GM18870 (cell line): ENCODE results near the gene USP16.
A peak's percentile ranks its signal among the peaks of the same experiment; 100 is the strongest.
"Not testable (repeated sequence)": the region's sequence is repeated elsewhere in the genome, so short reads cannot be mapped to it uniquely, and the experiment has no call there.

Experiments used
- ATAC-seq: cut with Tn5 transposase; IDR thresholded peaks from one replicate; pipeline ENCODE4 v1.9.1; 2021; ENCODE audit warnings: moderate library complexity; ENCODE audit not compliant: unreplicated experiment

The USP16 gene

GRCh38 chr21:29030909-29031308, 6.4 kb downstream of the USP16 start:
- ATAC-seq: no peak

- no peak for ATAC-seq
These were observed 8.8 kb downstream of the USP16 start for GRCh38 chr21:29033301-29033700.

- no peak for ATAC-seq
These were observed 9.4 kb downstream of the USP16 start for GRCh38 chr21:29033871-29034270.

GRCh38 chr21:29034678-29035077, 10.2 kb downstream of the USP16 start:
- ATAC-seq: no peak

GRCh38 chr21:29052224-29052623, 27.8 kb downstream of the USP16 start:
- no peak for ATAC-seq

GRCh38 chr21:29053011-29053553, 28.6 kb downstream of the USP16 start:
- ATAC-seq: no peak

DNA sequence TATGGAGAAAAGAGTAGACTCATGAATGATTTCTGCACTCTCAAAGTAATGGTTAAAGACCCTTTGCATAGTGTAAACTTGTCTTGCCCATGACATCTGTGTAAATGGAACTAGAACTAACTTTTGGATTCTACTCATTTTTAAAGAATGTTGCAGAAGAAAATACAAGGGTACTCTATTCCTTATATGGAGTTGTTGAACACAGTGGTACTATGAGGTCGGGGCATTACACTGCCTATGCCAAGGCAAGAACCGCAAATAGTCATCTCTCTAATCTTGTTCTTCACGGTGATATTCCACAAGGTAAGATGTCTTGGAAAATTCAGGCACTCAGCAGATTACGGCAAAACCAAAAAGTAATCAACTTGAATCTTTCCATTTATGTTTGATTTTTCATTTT, 29.2 kb downstream of the USP16 start:
- ATAC-seq: no peak

GRCh38 chr21:29055080-29055479, 30.6 kb downstream of the USP16 start:
- no peak for ATAC-seq

DNA sequence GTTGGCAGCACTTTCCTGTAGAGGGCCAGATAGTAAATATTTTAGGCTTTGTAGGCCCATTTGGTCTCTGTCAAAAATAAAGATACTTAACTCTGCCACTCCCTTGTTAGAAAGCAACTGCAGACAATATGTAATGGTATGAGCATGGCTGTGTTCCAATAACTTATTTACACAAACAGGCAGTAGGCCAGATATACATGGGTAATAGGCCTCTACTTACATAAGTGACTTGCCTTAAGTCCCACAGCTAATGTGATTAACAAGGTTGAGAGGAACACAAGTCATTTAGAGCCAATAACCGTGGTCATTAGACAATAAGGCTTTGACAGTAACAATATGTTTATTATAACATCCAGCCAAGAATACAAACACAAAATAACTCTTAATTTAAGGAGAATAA, 31.5 kb downstream of the USP16 start:
- no peak for ATAC-seq

DNA sequence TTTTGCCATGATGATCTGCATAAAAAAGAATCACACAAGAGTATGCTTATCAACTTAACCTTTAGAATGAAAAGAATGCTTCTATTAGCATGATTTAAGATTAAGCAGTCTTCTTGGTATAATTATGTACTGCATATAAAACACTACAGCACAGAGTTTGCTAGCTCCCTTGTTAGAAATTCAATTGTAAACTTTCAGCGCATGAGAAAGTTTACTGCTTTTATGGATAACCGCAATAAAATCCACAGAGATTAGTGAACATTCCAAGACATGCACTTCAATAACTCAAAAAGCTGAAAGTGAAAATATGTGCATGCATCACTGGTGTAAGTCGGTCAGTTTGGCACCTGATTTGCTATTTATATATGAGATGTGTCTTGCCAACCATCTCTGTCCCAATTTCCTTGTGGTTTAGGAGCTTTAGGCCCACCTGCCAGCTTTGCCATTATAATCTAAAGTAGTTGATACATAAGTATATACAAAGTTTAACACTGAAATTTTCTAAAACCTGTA, 32.1 kb downstream of the USP16 start:
- ATAC-seq: no peak

GRCh38 chr21:29064850-29065481, 40.5 kb downstream of the USP16 start:
- peak; percentile 99 for ATAC-seq

DNA sequence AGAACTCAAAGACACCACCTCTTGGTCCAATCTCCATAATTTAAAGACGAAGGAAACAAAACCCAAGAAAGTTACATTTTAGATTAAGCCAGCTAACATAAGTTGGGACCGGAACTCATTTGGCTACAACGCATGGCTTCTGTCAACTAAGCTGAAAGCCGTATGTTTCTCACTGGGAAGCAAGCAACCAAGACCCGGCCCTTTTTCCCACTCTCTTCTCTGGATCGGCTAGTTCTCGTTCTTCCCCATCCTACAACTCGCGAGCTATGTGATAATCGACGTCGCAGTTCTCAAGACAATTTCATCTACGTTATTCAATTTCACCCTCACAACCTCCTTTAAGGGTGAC, 48.4 kb downstream of the USP16 start:
- peak; percentile 1 for ATAC-seq

DNA sequence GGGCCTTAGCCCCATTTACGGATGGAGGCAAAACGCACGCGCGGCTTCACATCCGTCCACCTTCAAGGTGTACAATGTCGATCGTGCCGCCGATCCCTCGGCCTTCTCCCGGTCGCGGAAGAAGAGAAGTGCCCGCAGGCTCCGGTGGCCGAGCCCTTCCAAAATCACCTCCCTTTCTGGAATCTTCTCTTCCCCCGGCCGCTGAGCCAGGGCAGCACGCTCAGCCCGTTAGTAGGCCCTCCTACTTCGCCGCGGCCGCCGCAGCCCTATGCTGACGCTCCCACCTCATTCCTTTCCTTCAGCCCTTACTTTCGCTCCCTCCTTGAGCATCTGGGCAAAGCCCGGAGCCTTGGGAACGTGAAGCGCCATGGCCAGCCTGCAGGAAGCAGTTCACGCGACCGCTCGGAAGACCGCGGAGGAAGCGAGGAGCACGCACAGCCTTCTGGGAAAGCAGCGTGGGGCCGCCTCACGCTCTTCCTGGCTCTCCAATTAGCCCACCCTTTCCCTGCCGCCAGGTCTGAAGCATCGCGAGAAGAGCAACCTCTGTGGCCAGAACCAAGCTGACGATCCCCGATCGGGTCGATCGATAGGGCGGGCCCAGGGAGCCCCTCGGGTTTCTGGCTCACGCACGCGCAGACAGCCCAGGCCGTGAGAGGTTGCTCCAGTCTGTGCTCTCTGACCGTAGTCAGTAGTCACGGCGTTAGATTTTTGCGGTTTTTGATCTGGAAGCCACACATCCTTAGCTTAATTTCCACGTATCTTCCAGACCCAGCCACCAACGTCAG, 48.9 kb downstream of the USP16 start, which contains the start of gene CCT8:
TSS of gene CCT8 (minus strand) at position 427 of the 785 bp plus-strand sequence. CDS start at position 369, 58 bp downstream.
- ATAC-seq: peak; percentile 91

- ATAC-seq: peak; percentile 14
These were observed 49.5 kb downstream of the USP16 start for GRCh38 chr21:29074007-29074376.

DNA sequence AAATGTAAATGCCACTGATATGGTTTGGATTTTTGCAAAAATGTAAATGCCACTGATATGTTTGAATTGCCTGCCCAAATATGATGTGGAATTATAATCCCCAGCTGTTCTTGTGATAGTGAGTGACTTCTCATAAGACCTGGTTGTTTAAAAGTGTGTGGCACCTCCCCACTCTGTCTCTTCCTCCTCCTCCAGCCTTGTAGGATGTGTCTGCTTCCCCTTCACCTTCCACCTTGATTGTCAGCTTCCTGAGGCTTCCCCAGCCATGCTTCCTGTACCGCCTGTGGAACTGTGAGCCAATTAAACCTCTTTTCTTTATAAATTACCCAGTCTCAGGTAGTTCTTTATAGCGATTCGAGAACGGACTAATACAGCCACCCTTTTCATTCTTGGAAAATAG, 50.3 kb downstream of the USP16 start:
- ATAC-seq: no peak

DNA sequence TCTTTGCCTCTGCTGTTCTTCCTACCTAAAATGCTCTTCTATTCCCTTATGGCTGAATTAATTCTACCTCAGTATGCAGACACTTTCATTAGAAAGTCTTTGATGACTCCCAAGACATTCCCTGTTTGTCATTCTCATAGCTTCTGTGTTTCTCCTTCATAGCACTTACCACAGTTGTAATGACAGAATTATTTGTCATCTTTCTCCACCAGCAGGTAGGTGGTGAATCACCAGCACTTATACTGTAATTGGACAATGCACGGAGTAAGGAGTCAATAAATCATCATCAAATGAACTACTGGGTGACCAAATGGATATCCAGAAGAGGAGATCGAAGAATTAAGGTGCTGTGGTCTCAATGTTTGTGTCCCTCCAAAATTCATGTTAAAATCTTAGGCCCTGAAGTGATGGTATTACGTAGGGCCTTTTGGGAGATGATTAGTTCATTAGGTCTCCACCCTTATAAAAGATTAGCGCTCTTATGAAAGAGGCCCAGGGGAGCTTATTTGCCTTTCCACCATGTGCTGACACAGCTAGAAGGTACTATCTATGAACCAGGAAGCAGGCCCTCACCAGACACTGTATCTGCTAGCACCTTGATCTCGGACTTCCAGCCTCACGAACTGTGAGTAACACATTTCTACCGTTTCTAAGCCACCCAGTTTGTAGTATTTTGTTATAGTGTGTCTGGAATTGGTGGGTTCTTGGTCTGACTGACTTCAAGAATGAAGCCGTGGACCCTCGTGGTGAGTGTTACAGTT, 51.4 kb downstream of the USP16 start:
- ATAC-seq: no peak

- ATAC-seq: not testable (repeated sequence)
These were observed 52.5 kb downstream of the USP16 start for GRCh38 chr21:29076731-29077640.

- no peak for ATAC-seq
These were observed 53.2 kb downstream of the USP16 start for GRCh38 chr21:29077651-29078090.

DNA sequence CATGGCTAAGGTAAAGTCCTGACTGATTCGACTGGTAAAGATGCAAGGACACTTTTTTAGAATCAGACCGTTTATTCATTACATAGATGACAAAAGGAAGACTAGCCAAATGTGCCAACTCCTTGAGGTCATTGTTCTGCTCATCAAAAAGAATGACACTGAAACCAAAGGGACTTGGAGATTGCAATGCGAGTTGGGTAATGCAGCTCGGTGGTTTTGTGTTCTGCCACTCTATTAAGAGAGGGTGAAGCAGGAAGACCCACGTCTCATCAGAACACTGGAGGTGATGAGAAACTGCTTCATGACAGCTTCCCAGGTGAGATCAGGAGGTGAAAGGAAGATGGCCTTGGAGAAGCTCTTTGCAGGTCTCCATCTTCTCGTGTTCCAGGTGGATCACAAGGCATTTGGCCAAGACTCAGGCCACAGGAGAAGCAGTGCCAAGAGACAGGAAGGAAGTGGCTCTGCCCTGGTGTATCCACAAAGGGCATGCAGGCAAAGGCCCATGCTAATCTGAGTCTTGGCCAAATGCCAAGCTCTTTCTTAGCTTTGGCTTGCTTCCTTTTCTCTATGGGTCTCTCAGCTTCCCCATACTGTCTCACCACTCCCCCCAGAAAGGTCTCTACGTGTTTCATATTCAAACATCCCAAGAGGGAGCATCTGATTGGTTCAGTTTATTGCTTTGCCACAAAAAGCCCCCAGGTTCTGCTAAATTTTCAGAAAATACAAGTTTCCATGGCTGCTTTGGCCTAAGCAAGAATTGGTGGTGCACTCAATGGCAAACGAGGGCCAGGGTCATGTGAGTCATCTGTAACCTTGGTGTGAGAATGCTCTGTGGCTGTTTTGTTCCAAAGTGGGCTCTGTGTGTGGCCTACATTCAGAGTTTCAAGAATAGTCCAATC, 54.6 kb downstream of the USP16 start:
- no peak for ATAC-seq
